GM12892 (cell line): ENCODE data around the gene LRRFIP1.

Experiments
- POLR2A ChIP-seq: IDR thresholded peaks from 2 replicates; pipeline ENCODE4 v1.6.1; 2011; ENCODE audit warnings: low read depth, low read length, control low read depth
- POLR2AphosphoS5 ChIP-seq: IDR thresholded peaks from 2 replicates; pipeline ENCODE4 v1.6.1; 2011; ENCODE audit warnings: low read depth, low read length, control low read depth
- TAF1 ChIP-seq: IDR thresholded peaks from 2 replicates; pipeline ENCODE4 v1.6.1; 2011; ENCODE audit warnings: low read depth, mild to moderate bottlenecking, control low read depth, low read length, borderline replicate concordance

DNA sequence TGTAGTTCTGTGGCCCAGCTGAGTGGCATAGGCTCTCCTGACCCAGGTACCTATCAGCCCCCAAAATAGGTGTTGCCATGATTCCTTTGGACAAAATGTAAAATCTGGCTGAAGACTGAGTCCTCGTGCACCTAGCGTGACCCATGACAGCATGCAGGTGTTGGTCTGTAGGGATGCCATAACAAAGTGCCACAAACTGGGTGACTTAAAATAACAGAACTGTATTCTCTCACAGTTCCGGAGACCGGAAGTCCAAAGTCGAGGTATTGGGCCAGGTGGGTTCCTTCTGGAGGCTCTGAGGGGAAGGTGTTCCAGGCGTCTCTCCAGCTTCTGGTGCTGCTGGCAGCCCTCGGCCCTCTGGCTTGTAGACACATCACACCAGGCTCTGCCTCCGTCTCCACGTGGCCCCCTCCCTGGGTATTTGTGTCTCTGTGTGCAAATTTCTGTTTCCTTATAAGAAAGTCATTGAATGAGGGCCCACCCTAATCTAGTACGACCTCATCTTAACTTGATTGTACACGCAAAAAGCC, 34.5 kb downstream of the LRRFIP1 start:
- TF ChIP-seq TAF1 (no peak), POLR2AphosphoS5 (no peak), POLR2A (no peak)
